NK-92 (cell line): ENCODE results near the gene MSRB1.

Experiments used
- DNase-seq: peaks from one replicate; lab custom pipeline; 2025; ENCODE audit not compliant: unreplicated experiment; lab: John Stamatoyannopoulos, UW

The MSRB1 gene, protein sequence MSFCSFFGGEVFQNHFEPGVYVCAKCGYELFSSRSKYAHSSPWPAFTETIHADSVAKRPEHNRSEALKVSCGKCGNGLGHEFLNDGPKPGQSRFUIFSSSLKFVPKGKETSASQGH

DNA sequence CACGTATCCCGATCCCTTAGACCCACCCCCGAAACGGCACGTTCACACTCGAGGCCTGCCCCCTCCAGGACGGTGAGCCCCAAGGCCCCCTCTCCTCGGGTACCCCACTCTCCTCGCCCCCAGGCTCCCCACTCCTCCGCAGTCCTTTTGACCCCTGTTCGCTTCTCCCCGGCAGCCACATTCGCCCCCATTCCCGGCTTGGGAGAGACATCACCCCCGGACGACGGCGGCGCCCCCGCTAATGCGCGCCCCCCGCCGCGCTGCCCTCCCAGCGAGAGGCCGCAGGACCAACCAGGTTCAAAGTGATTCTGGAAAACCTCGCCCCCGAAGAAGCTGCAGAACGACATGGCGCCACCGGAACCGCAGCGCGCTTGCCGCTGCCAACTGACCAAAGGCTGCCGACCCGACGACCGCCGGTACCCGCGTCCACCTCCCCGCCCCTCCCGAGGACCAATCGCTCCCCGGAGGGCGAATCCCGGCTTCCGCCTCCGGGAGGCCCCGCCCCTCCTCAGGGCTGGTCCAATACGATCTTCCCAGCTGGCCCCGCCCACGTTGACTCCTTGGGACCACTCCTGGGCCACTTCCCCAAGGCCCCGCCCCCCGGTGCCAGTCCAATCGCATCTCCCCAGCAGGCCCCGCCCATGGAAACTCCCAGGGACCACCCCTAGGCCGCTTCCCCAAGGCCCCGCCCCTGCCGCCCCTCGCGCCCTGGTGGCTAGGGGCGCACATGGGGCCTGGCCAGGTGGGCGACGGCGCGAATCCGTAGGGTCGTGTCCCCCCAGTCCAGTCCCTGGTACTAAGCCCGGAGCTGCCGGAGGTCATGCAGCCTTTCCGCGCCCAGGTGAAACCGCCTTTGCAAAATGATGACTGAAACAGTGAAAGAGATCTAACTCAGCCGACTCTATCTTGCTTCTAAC is at the start of gene MSRB1:
Gene MSRB1, minus strand, starts transcription at position 390 of the 917 bp plus-strand sequence. Its CDS starts 43 bp downstream, at position 347.
- DNase-seq = peak; percentile 79

DNA sequence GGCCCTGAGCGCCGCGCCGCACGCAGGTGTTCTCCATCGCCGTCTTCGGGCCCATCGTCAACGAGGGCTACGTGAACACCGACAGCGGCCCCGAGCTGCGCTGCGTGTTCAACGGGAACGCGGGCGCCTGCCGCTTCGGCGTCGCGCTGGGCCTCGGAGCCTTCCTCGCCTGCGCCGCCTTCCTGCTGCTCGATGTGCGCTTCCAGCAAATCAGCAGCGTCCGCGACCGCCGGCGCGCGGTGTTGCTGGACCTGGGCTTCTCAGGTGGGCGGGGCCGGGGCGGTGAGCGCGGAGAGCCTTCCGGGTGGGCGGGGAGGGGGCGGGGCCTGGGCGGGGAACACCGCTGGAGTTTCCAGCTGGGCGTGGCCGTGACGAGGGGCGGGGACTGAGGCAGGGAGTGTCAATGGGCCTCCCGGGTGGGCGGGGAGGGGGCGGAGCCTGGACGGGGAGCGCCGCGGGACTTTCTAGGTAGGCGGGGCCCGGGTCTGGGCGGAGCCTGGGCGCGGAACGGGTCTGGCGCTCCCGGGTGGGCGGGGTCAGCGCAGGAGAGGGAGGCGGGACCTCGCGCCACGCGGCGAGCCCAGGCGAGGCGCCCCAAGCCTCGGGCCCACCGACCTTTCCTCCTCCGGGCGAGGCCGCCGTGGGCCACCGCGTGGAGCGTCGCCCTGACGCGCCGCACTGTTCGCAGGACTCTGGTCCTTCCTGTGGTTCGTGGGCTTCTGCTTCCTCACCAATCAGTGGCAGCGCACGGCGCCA is 49.1 kb upstream of the MSRB1 start:
- DNase-seq = peak; percentile 87

DNA sequence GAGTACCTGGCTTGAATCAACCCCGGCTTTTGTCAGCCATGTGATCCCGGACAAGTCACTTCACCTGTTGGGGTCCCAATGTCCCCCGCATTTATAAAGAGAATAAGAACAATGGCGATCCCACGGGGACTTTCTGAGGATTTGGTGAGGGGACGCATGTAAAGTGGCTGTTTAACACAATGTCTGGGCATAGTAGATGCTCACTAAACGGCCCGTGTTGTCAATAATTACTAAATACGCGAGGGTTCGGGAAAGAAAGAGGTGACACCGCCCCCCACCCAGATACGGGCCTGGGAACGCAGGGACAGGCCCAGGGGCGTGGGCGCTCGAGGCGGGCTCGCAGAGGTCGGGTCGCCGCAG is 48.6 kb upstream of the MSRB1 start:
- no peak for DNase-seq

DNA sequence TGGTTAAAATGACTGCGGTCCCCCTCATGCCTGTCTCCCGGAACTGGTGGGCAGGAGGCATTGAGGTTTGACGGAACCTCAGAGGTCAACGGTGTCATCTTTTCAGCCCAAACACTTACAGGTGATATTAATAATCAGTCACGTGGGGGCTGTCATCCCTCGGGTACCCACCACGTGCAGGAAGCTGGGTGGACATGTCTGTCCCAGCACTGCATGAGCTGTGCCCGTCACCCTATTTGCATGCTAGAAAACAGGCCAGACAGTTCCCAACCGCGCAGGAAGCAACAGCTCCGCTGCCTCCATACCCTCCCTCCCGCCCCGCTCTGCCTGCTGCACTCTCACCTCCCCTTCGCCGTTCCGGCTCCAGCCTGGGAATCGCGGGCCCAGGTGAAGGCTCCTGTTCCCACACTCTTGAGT is 48.1 kb upstream of the MSRB1 start:
- DNase-seq = no peak

DNA sequence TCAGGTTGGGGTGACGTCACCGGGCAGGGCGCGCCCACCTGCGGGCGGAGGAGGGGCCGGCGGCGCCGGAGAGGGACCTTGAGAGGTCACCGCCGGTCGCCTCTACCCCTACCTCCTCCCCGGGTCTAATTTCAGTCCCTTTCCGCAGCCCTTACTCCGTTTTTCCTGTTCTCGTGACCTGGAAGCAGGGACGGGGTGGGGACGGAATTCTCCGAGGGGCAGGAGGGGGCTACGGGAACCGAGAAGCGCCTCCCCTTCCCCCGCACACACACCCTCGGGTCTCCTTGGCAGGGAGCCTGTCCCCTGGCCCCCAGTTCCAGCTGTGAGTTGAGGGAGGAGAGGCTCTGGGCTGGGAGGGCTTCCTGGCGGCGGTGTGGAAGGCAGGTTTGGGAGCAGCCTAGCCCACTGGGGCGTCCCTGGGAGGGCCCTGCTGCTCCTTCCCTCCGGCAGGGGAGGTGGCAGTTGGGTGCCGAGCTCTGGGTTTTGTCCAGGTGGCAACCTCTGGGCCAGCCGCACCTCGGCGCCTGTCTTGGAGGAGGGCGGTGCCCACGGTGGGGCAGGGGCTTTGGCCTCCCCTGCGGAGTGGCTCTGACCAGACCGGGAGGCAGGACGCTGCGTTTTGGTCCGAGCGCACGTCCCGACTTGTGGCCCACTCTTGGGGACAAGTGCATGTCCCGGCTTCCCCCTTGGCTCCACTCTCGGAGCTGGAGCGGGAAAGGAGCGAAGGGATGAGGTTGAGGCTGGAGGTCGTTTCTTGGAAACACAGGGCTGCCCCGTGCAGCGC is 47.5 kb upstream of the MSRB1 start:
- no peak for DNase-seq

DNA sequence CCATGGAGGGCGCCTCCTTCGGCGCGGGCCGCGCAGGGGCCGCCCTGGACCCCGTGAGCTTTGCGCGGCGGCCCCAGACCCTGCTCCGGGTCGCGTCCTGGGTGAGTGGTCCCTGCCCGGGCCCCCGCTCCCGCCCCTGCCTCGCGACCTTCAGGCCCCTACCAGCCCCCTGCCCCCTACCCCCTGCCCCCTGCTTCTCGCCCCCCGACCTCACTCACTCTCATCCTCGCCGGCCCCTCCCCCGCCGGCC is 47.0 kb upstream of the MSRB1 start:
- DNase-seq = no peak

DNA sequence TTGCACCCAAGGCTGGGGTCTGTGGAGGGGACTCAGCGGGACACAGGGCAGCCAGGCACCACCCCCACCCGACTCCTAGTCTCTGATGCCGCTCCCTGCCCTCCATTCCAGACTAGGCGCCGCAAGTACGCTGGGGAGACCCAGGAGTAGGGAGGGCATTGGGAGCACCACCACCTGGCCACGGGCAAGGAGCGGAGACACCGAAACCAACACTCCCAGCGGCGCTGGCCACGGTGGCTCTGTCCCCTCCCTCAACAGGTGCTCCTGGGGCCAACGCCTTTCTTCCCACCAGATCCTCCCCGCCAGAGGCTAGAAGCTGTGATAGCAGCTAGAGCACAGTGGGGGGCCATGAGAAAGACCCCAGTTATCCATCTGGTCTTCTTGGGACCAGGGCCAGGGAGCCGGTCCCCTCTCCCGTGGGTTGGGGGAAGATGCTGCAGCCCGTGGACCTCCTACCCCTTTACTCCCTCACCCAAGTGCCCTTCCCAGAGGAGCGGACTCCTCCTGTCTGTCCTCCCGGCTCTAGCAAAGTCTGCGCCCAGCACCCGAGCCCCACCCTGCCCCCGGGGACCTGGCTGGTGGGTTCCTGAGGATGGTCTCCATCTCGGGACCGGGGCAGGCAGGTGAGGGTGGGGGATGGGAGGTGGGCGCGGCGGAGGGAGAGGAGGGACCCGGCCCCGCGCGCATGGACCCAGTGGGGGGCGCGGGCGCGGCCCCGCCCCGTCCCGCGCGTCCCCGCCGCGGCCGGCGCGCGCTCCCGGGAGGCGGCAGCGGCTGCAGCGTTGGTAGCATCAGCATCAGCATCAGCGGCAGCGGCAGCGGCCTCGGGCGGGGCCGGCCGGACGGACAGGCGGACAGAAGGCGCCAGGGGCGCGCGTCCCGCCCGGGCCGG is 46.5 kb upstream of the MSRB1 start, which contains the start of gene SYNGR3:
Gene SYNGR3, plus strand, starts transcription at position 762 of the 892 bp plus-strand sequence. CDS start 133 bp downstream, outside the sequence.
- DNase-seq = no peak

DNA sequence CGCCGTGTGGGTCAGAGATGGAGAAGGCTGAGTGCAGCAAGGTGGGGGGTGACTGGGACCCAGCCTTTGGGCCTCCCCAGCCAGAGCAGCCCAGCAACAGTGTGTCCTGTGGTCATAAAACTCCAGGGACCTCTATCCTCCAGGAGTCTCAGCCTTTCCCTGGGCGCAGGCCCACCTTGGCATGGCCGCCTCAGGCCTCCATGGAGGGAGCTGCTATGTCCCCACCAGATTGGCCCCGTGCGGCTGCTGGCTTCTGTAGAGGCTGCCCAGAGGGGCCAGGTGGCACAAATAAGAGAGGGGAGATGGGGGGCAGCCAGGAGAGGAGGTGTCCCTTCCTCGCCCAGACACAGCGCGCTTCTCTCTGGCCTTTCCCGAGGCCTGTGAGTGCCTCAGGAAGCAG is 44.2 kb upstream of the MSRB1 start:
- DNase-seq = no peak

DNA sequence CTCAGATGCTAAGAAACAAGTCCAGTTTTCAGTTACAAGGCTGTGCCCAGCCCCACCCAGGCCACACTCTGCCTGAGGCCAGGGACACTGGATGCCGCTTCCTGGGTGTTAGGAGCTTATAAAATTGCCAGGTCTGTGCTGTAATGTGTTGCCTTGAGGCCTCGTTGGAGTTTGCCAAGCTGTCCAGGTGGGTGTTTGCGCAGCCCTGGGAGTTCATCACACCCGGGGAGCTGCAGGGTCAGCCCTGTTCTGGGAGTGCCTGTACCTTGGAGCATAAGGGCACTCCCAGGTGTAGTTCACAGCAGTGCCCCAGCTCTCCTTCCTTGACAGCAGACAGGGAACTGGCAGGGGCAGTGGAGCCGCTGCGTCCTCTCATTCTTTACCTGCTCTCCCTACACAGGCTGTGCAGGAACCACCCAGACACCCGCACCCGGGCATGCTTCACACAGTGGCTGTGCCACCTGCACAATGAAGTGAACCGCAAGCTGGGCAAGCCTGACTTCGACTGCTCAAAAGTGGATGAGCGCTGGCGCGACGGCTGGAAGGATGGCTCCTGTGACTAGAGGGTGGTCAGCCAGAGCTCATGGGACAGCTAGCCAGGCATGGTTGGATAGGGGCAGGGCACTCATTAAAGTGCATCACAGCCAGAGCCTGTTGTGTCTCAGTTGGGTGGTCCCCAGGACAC is 42.6 kb upstream of the MSRB1 start:
- no peak for DNase-seq

DNA sequence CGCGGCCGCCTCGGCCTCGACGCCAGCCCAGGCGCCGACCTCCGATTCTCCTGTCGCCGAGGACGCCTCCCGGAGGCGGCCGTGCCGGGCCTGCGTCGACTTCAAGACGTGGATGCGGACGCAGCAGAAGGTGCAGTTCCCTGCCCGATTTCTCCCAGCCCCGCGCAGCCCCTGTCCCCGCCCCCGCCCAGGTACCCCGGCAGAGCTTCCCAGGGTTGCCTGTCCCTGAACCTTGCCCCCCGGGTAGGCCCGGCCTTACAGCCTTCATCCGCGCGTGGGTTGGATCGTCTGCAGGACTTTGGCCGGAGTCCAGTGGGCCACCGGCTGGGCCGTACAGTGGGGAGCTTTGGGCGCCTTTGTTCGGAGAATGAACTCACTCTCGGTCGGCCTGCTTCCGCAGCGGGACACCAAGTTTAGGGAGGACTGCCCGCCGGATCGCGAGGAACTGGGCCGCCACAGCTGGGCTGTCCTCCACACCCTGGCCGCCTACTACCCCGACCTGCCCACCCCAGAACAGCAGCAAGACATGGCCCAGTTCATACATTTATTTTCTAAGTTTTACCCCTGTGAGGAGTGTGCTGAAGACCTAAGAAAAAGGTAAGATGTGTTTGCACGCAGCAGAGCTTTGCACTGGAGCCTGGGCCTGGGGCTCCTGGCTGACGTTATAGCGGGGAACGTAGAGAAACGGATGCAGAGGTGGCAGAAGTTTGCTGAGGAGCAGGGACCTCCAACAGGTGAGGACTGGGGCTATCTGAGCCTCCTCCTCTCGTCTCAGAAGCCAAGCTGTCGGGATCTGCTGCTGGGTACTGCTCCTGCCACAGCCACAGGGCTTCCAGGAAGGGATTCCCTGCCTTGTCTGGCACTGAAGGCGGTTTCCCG is 41.6 kb upstream of the MSRB1 start:
- no peak for DNase-seq

DNA sequence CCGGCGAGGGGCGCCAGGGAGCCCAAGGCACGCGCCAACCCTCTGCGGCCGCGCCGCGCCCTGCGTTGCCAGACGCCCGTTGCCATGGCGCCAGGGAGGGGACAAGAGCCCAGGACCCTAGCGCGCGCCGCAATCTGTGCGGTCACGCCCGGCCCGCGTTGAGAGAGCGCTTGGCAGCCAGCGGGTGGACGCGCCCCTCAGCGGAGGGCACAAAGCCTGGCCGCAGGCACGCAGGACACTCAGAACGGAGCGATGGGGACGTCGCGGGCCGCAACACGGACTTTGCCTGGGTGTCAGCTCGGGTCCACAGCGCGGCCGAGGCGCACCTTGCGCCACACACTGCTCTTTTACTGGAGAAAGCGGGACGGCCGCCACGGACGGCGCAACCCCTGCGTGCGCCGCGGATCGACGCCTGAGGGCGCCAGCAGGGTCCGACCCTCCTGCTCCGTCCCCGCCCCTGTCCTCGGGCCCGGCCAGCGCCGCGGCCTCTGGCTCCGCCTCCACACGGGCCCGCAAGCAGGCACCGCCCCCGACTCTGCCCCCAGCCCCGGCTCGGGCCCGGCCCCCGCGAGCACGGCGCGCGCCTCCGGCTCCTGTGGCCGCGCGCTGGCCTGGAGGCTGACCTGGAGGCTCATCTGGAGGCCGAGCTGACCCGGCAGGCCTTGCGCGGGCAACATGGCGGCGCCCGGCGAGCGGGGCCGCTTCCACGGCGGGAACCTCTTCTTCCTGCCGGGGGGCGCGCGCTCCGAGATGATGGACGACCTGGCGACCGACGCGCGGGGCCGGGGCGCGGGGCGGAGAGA is 40.7 kb upstream of the MSRB1 start, which contains the start of gene GFER:
Gene GFER, plus strand, starts transcription at position 650 of the 803 bp plus-strand sequence. Its CDS starts 26 bp downstream, at position 676.
- no peak for DNase-seq

DNA sequence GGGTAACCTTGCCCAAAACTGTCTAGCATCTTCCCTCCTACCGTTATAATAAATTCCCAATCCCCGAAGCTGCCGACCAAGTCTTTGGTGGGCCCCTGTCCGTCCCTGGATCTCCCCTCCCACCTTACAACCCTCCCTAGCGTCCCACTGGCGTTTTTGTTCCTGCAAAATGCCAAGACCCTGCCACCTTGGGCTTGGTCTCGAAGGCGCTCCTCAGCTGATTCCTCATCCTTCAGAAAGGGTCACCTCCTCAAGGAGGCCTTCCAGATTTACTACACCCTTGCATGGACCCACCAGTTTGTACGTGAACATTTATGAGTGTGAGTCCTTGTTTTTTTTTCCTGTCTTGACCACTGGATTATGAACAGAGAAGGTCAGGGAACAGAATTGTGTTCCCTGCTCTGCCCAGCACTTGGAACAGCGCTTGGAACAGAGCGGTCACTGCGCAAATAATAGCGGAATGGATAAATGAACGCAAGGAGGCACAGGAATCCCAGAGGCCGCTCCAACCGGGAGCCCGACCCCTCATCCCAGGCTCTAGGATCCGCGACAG is 40.1 kb upstream of the MSRB1 start:
- DNase-seq = no peak

DNA sequence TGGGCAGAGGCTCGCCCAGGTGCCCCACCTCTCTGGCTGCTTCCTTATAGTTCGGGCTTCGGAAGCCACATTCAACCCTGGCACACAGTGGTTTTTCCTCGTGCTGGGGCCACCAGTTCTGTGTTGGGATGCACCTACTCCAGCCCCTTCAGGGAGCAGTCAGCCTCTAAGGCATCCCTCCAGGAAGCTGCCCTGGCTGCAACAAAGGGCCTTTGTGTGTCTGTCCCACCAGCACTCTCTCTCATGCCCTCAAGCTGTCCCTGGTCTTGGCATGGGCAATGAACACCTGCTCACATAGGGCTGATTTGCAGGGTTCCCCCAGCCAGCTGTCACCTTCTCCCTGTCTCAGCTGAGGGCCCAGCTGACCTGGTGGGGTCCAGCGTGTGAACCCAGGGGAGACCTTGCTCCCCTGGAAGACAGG is 39.0 kb upstream of the MSRB1 start:
- no peak for DNase-seq

DNA sequence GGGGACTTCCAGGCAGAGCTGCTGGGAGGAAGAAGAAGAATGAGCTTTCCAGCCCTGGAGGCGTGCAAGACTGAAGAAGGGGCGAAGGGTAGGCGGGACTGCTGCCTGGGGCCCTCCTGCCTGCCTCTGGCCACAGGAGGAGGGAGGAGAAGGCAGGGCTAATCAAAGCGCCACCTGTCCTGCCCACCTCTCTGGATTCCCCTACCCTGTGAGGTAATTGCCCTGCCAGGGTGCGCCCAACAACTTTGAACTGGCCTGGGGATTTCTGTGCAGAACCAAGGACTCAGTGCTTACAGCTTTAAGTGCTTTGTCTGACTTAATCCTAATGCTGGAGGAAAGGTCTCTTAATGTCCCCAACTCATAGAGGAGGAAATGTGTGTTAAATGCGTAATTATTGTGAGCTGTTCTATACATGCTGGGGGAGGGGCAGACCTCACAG is 38.4 kb upstream of the MSRB1 start, which contains the start of gene NOXO1:
Gene NOXO1, minus strand, starts transcription at position 72 of the 439 bp plus-strand sequence. CDS start 290 bp downstream, outside the sequence.
- no peak for DNase-seq

DNA sequence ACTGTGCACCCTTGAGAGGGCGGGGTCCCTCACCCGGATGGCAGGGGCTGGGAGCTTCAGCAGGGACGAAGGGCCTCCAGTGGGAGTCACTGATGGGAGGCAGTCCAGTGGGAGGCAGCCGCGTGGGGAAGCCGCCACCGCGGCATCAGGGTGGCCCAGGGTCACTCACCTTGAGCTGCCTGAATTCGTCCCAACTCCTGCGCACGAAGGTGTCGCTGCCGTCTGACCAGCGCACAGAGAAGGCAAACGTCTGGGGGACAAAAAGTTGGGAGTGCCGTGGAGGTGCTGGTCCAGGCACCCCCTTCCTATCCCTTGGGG is 37.7 kb upstream of the MSRB1 start:
- no peak for DNase-seq

DNA sequence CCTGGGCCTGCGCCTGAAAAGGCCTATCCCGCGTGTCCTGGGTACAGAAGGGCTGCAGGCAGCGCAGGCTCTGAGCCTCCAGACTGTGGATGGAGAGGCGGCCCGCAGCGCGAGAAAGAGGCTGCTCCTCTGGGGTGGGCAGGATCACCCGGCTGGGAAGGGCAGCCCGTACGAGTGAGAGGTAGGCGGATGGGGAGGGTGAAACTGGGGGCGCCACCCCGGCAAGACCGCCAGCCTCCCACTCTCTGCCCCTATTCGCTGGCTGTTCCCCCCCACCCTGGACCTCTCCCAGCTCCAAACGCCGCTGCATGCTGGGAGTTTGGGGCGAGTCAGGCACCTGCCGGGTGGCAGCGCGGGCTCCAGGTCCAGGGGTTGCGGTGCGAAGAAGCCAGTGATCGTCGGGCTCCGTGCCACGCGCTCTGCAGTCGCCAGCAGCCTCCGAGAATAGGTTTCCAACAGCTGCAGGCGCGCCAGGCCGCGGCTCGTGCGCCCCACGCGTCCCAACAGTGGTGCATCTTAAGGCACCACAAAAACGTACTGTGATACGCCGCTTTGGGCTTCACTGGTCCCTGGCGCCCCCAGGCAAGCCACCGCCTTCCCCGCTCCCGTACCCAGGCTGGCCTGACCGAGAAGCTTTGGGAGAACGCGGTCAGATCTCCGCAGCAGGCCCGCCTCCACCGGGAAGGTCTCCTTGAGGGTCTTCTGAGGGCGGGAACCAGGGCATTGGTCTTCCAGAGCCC is 37.2 kb upstream of the MSRB1 start:
- no peak for DNase-seq
